ENCODE results near the gene RRAS.

DNA sequence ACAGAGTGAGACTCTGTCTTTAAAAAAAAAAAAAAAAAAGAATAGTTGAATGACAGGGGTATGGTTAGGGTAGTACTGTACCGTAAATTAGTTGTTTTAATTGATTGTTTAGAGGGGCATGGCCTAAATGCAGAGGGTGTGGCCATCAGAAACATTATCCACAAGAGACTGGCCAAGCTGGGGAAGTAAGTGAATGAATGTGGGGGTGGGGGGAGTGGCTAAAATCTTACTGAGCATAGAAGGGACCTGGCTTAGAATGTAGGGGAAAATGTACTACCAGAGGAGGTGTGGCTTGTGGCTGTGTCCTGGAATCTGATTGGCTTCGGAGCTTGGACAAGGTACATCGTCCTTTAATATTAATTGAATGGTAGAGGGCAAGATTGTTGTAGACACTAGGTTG lies 29.6 kb upstream of the RRAS start:
- TF ChIP-seq, protein P1, sequence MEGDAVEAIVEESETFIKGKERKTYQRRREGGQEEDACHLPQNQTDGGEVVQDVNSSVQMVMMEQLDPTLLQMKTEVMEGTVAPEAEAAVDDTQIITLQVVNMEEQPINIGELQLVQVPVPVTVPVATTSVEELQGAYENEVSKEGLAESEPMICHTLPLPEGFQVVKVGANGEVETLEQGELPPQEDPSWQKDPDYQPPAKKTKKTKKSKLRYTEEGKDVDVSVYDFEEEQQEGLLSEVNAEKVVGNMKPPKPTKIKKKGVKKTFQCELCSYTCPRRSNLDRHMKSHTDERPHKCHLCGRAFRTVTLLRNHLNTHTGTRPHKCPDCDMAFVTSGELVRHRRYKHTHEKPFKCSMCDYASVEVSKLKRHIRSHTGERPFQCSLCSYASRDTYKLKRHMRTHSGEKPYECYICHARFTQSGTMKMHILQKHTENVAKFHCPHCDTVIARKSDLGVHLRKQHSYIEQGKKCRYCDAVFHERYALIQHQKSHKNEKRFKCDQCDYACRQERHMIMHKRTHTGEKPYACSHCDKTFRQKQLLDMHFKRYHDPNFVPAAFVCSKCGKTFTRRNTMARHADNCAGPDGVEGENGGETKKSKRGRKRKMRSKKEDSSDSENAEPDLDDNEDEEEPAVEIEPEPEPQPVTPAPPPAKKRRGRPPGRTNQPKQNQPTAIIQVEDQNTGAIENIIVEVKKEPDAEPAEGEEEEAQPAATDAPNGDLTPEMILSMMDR (IDR thresholded peaks at IDR 0.05) = no peak
- no peak for TF ChIP-seq POLR2A (IDR thresholded peaks at IDR 0.05)

Measured in right lobe of liver (tissue), 4 donors.